GM18867 (cell line): Measurements from ENCODE around the gene ZNF827.

Experiments
- ATAC-seq: cut with Tn5 transposase; IDR thresholded peaks from one replicate; pipeline ENCODE4 v1.9.1; 2021; ENCODE audit warnings: mild to moderate bottlenecking, moderate library complexity; ENCODE audit not compliant: unreplicated experiment

Gene ZNF827

GRCh38 chr4:145935253-145936141 lies 3.1 kb downstream of the ZNF827 start:
- peak; percentile 26 for ATAC-seq

- no peak for ATAC-seq
These were observed 4.1 kb downstream of the ZNF827 start for GRCh38 chr4:145934434-145935047.

GRCh38 chr4:145933134-145933533 lies 5.5 kb downstream of the ZNF827 start:
- no peak for ATAC-seq

- ATAC-seq, result no peak
These were observed 7.2 kb downstream of the ZNF827 start for GRCh38 chr4:145931403-145931802.

- no peak for ATAC-seq
These were observed 8.0 kb downstream of the ZNF827 start for GRCh38 chr4:145930592-145930991.

- ATAC-seq, result no peak
These were observed 9.0 kb downstream of the ZNF827 start for GRCh38 chr4:145929415-145930178.

GRCh38 chr4:145928748-145929147 lies 9.9 kb downstream of the ZNF827 start:
- no peak for ATAC-seq

- ATAC-seq, result no peak
These were observed 11.6 kb downstream of the ZNF827 start for GRCh38 chr4:145927030-145927429.

GRCh38 chr4:145921231-145921630 lies 17.4 kb downstream of the ZNF827 start:
- ATAC-seq, result no peak

GRCh38 chr4:145920205-145920604 lies 18.4 kb downstream of the ZNF827 start:
- no peak for ATAC-seq

- ATAC-seq, result no peak
These were observed 26.2 kb downstream of the ZNF827 start for GRCh38 chr4:145912376-145912775.

GRCh38 chr4:145909773-145910172 lies 28.9 kb downstream of the ZNF827 start:
- ATAC-seq, result no peak

- no peak for ATAC-seq
These were observed 29.3 kb downstream of the ZNF827 start for GRCh38 chr4:145909281-145909715.

- no peak for ATAC-seq
These were observed 30.8 kb downstream of the ZNF827 start for GRCh38 chr4:145907812-145908211.

GRCh38 chr4:145907390-145907789 lies 31.2 kb downstream of the ZNF827 start:
- ATAC-seq, result no peak

- no peak for ATAC-seq
These were observed 34.0 kb downstream of the ZNF827 start for GRCh38 chr4:145904413-145905177.

GRCh38 chr4:145902522-145902921 lies 36.1 kb downstream of the ZNF827 start:
- ATAC-seq, result no peak

GRCh38 chr4:145899886-145900460 lies 38.6 kb downstream of the ZNF827 start:
- no peak for ATAC-seq

- no peak for ATAC-seq
These were observed 39.6 kb downstream of the ZNF827 start for GRCh38 chr4:145898926-145899531.

- no peak for ATAC-seq
These were observed 40.2 kb downstream of the ZNF827 start for GRCh38 chr4:145898466-145898865.
